A549 (cell line): Measurements from ENCODE around the gene CREB5. TPM values are rescaled to one million over a fixed set of nuclear protein-coding genes. Genes with fewer than 3 reads are reported as not detected.

Experiments used
- ATAC-seq, 2 experiments: fragments of 200-7000 bp in 1 of 2; fragments of >200 bp in 1 of 2; cut with Nextera tagmentation in 1 of 2; cut with Tn5 transposase in 1 of 2; 3 replicates each; pipeline versions ENCODE4 v1.8.0 to v1.9.1; 2018 to 2020; ENCODE audit warnings: mild to moderate bottlenecking in 1 of 2, moderate library complexity in 1 of 2
- CTCF ChIA-PET: fragments of 300-600 bp; sonication (Branson Sonifier 250); formaldehyde crosslinking; extraction: SDS; loops from one replicate; lab custom pipeline; 2021; ENCODE audit warnings: antibody characterized with exemption, inconsistent platforms; lab: Yijun Ruan, JAX
- POLR2A ChIA-PET: fragments of 350-600 bp; formaldehyde crosslinking; extraction: SDS; loops from one replicate; lab custom pipeline; 2021; ENCODE audit warnings: antibody characterized with exemption, inconsistent platforms; lab: Yijun Ruan, JAX
- DNase-seq, 2 experiments: peaks; one replicate each; pipeline versions ENCODE4 v3.0.0 to v3.0.0-alpha.2; 2011 to 2016; ENCODE audit warnings: low read depth in 1 of 2, low spot score in 1 of 2
- FAIRE-seq: peaks from 2 replicates; lab custom pipeline; 2011; peaks lifted over from hg19 to GRCh38; lab: Jason Lieb, UNC
- H3K27ac ChIP-seq, 2 experiments: fragments of >200 bp; sonication (Bioruptor Twin); formaldehyde crosslinking; 3 replicates each; pipeline ENCODE4 v1.5.1; 2016 to 2017
- H3K4me1 ChIP-seq: fragments of >200 bp; sonication (Bioruptor Twin); formaldehyde crosslinking; 3 replicates; pipeline ENCODE4 v1.6.1; 2016
- H3K4me2 ChIP-seq: fragments of >200 bp; sonication (Bioruptor Twin); formaldehyde crosslinking; 3 replicates; pipeline ENCODE4 v1.6.1; 2016
- H3K4me3 ChIP-seq: fragments of >200 bp; sonication (Bioruptor Twin); formaldehyde crosslinking; 3 replicates; pipeline ENCODE4 v1.5.1; 2016
- H3K9me3 ChIP-seq: fragments of >200 bp; sonication (Bioruptor Twin); formaldehyde crosslinking; 3 replicates; pipeline ENCODE4 v1.6.1; 2016
- BHLHE40 ChIP-seq: IDR thresholded peaks from 2 replicates; pipeline ENCODE4 v1.6.1; 2012; ENCODE audit warnings: low read depth, low read length, inconsistent platforms
- CBX8 ChIP-seq: fragments of 200-600 bp; sonication (generic); IDR thresholded peaks from 2 replicates; pipeline ENCODE4 v1.6.1; 2016
- CEBPB ChIP-seq, 2 experiments: fragments of >200 bp in 1 of 2; sonication (Bioruptor Twin) in 1 of 2; formaldehyde crosslinking in 1 of 2; IDR thresholded peaks; 2 replicates each; pipeline ENCODE4 v1.6.1; 2012 to 2016
- ELK1 ChIP-seq: fragments of 150-350 bp; IDR thresholded peaks from 2 replicates; pipeline ENCODE4 v1.6.1; 2014; ENCODE audit warnings: low read depth, mild to moderate bottlenecking, low read length
- ESRRA ChIP-seq: fragments of 150-350 bp; IDR thresholded peaks from 2 replicates; pipeline ENCODE4 v1.6.1; 2014; ENCODE audit warnings: mild to moderate bottlenecking, low read length, borderline replicate concordance
- FOSB ChIP-seq: fragments of 250-450 bp; sonication (Bioruptor Pico); IDR thresholded peaks from 2 replicates; pipeline ENCODE4 v1.5.0; 2020; ENCODE audit warnings: mild to moderate bottlenecking, moderate library complexity
- FOSL2 ChIP-seq, 2 experiments: fragments of 450-650 bp in 1 of 2; fragments of >200 bp in 1 of 2; sonication (Bioruptor Twin) in 1 of 2; formaldehyde crosslinking; IDR thresholded peaks; 2 replicates each; pipeline versions ENCODE4 v1.5.0 to v1.6.1; 2016 to 2020; ENCODE audit warnings: mild to moderate bottlenecking in 1 of 2, moderate library complexity in 1 of 2
- GATA3 ChIP-seq: IDR thresholded peaks from 2 replicates; pipeline ENCODE4 v1.6.1; 2012; ENCODE audit warnings: borderline replicate concordance
- HDAC2 ChIP-seq: fragments of 200-600 bp; sonication (generic); IDR thresholded peaks from 2 replicates; pipeline ENCODE4 v1.6.1; 2016
- HOXA7 ChIP-seq: fragments of 250-450 bp; sonication (Bioruptor Pico); IDR thresholded peaks from 2 replicates; pipeline ENCODE4 v1.5.0; 2020; ENCODE audit warnings: mild to moderate bottlenecking, moderate library complexity
- HOXB13 ChIP-seq: fragments of 250-450 bp; sonication (Bioruptor Pico); IDR thresholded peaks from 2 replicates; pipeline ENCODE4 v1.5.0; 2020; ENCODE audit warnings: low read depth, mild to moderate bottlenecking, moderate library complexity
- JUNB ChIP-seq: fragments of >200 bp; sonication (Bioruptor Twin); formaldehyde crosslinking; IDR thresholded peaks from 2 replicates; pipeline ENCODE4 v1.6.1; 2016
- KDM5A ChIP-seq: fragments of 200-600 bp; sonication (generic); IDR thresholded peaks from 2 replicates; pipeline ENCODE4 v1.6.1; 2016; ENCODE audit warnings: antibody characterized with exemption, mild to moderate bottlenecking
- MAFK ChIP-seq: fragments of 450-650 bp; IDR thresholded peaks from 2 replicates; pipeline ENCODE4 v1.6.1; 2014; ENCODE audit not compliant: partially characterized antibody
- MYC ChIP-seq: IDR thresholded peaks from 2 replicates; pipeline ENCODE4 v1.6.1; 2012; ENCODE audit warnings: mild to moderate bottlenecking, inconsistent platforms, low read length, improper control_type of control experiment, borderline replicate concordance
- NFE2L2 ChIP-seq: fragments of 150-350 bp; conservative IDR thresholded peaks from 2 replicates; pipeline ENCODE4 v1.6.1; 2014; ENCODE audit warnings: low read length
- PBX3 ChIP-seq: IDR thresholded peaks from 2 replicates; pipeline ENCODE4 v1.6.1; 2012
- PHF8 ChIP-seq: fragments of 200-600 bp; sonication (generic); IDR thresholded peaks from 2 replicates; pipeline ENCODE4 v1.6.1; 2016; ENCODE audit warnings: low read depth, mild to moderate bottlenecking, antibody characterized with exemption, moderate library complexity, borderline replicate concordance
- POLR2A ChIP-seq: IDR thresholded peaks from 2 replicates; pipeline ENCODE4 v1.6.1; 2012; ENCODE audit warnings: mild to moderate bottlenecking, low read length
- RAD21 ChIP-seq, 2 experiments: fragments of >200 bp in 1 of 2; sonication (Bioruptor Twin) in 1 of 2; formaldehyde crosslinking in 1 of 2; IDR thresholded peaks in 1 of 2; conservative IDR thresholded peaks in 1 of 2; 2 replicates in 1 of 2; 3 replicates in 1 of 2; pipeline ENCODE4 v1.6.1; 2012 to 2018; ENCODE audit warnings: inconsistent platforms in 1 of 2
- RARB ChIP-seq: fragments of 250-450 bp; sonication (Bioruptor Pico); IDR thresholded peaks from 2 replicates; pipeline ENCODE4 v1.8.0; 2021; ENCODE audit warnings: mild to moderate bottlenecking, moderate library complexity
- SREBF2 ChIP-seq: fragments of 450-650 bp; IDR thresholded peaks from 2 replicates; pipeline ENCODE4 v1.6.1; 2014; ENCODE audit warnings: mild to moderate bottlenecking, moderate library complexity
- ZC3H11A ChIP-seq: fragments of 450-650 bp; IDR thresholded peaks from 2 replicates; pipeline ENCODE4 v1.6.1; 2014; ENCODE audit warnings: antibody characterized with exemption, mild to moderate bottlenecking
- ZFP36 ChIP-seq: fragments of 450-650 bp; IDR thresholded peaks from 2 replicates; pipeline ENCODE4 v1.6.1; 2014; ENCODE audit warnings: borderline replicate concordance; ENCODE audit not compliant: partially characterized antibody
- WGBS: methylation state at CpG from one replicate; pipeline ENCODE4 v1.1.6; 2017; ENCODE audit errors: missing lambda C conversion rate; 5-methylcytosine and 5-hydroxymethylcytosine counted together
- polyA plus RNA-seq, 4 experiments: library from polyadenylated mRNA; depleted of rRNA in 3 of 4; stranded (reverse); fragments of >200 nt; fragmentation: RNase III in 1 of 4; extraction: RNeasy Plus Mini Kit Qiagen cat#74134 plus additional on column Dnase treatment in 1 of 4; gene quantifications; 2 replicates in 3 of 4; 3 replicates in 1 of 4; pipeline ENCODE4 v1.2.3, GENCODE V29; 2011 to 2017
- TF ChIP-seq, protein P1 (sequence below): fragments of 200-600 bp; sonication (generic); IDR thresholded peaks from 2 replicates; pipeline ENCODE4 v1.6.1; 2016; ENCODE audit warnings: antibody characterized with exemption, mild to moderate bottlenecking, moderate library complexity

CREB5 gene
- polyA plus RNA-seq, 2 of the 4 experiments (the other 2 are of a cell fraction) = 0.61 to 1.5 TPM

DNA sequence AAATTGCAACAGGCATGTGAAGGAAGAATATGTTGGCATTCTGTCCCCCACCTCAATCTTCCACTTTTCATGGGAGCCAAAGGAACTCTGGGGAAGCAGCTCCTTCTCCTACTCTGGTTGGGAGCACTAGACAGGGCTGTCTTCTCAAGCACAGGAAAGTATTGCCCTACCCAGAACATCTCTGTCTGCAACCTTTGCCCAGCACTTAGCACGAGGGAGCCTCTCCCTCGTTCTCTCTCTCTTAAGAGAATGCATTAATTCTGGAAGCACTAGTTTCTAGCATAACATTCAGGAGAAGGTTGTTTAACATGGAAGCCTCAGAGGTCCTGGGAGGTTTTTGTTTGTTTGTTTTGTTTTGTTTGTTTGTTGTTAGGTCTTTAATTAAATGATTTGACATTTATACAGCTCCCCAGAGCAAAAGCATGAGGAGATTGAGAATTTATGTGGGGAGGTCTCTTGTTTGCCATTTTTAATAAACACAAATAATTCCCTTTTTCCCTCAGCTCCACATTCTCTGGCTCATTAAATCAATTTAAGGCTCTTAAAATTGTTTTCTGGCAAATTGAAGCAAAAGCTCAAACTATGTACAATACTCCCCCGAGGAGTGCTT, 305.2 kb downstream of the CREB5 start:
- no peak overlapping the region for H3K4me3 ChIP-seq
- H3K4me1 ChIP-seq = no peaks in the 10 kb centered on the region
- no peak overlapping the region for H3K4me2 ChIP-seq
- 18% methylated on average over 3 of the region's 3 CpGs for WGBS
- ChIA-PET CTCF (interaction anchor here (0.7 kb wide), 1 partner anchor 14 kb away, joined by 3 read pairs; no protein-coding TSS in a partner anchor), POLR2A (no interaction called here)
- no peak overlapping the region for H3K27ac ChIP-seq
- ATAC-seq = no peak
- no peaks in the 10 kb centered on the region for H3K9me3 ChIP-seq
- no peak for DNase-seq
- FAIRE-seq = no peak
- TF ChIP-seq ZC3H11A = no peak
- TF ChIP-seq HOXB13 (CRISPR knock-in tag) = no peak
- no peak for TF ChIP-seq KDM5A
- no peak for TF ChIP-seq HDAC2
- no peak for TF ChIP-seq POLR2A
- no peak for TF ChIP-seq PBX3
- no peak for TF ChIP-seq CBX8

- no peak overlapping the region for H3K27ac ChIP-seq
- ATAC-seq (no peak), DNase-seq (no peak), FAIRE-seq (no peak)
- H3K4me2 ChIP-seq = no peak overlapping the region
- ChIA-PET POLR2A (no interaction called here), CTCF (no interaction called here)
- H3K4me3 ChIP-seq = no peak overlapping the region
- H3K4me1 ChIP-seq = no peaks in the 10 kb centered on the region
- H3K9me3 ChIP-seq = no peaks in the 10 kb centered on the region
- 71% methylated on average over 9 of the region's 9 CpGs for WGBS
- TF ChIP-seq HDAC2 (no peak), CEBPB (IDR thresholded peaks at IDR 0.05) (no peak), ZFP36 (peak; percentile 44), PHF8 (no peak), GATA3 (no peak)
- TF ChIP-seq, all 56 proteins: peak for 1
Measured at GRCh38 chr7:28718055-28718481, 305.8 kb downstream of the CREB5 start.

GRCh38 chr7:28718545-28718944, 306.2 kb downstream of the CREB5 start:
- no peak overlapping the region for H3K4me3 ChIP-seq
- no peak for ATAC-seq
- H3K4me2 ChIP-seq = no peak overlapping the region
- no peaks in the 10 kb centered on the region for H3K4me1 ChIP-seq
- FAIRE-seq = no peak
- no peak for TF ChIP-seq ESRRA
- no peak for TF ChIP-seq BHLHE40
- no peak for TF ChIP-seq FOSL2 (IDR thresholded peaks at IDR 0.05)
- TF ChIP-seq FOSL2 (CRISPR knock-in tag; IDR thresholded peaks at IDR 0.05) = no peak
- TF ChIP-seq RARB (CRISPR knock-in tag) = no peak
- ChIA-PET CTCF (interaction anchor here (0.5 kb wide), 1 partner anchor 694 kb away, joined by 3 read pairs; no protein-coding TSS in a partner anchor), POLR2A (no interaction called here)
- no peak overlapping the region for H3K27ac ChIP-seq
- H3K9me3 ChIP-seq = no peaks in the 10 kb centered on the region
- 96% methylated on average over 2 of the region's 2 CpGs for WGBS
- no peak for DNase-seq

DNA sequence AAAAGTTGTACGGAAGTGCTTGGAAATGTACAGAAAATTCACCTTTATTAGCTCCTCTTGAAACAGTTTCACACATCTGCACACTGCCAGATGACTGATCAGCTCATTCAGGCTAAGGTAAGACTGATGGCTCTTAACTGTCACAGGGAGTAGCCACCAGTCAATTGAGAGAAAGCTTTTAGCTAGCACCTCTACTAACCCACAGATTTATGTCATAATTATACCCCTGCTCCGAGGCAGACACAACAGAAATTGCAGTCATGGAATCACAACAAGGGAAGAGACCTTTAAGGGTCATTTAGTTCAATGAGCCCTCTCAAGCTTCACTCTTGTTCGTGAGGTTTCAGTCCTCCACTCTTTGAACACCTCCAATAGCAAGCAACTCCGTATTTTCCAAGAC, 310.4 kb downstream of the CREB5 start:
- H3K27ac ChIP-seq = no peak overlapping the region
- ChIA-PET CTCF (interaction anchor here (1.6 kb wide), 1 partner anchor 28 kb away, joined by 4 read pairs; no protein-coding TSS in a partner anchor), POLR2A (no interaction called here)
- no peak overlapping the region for H3K4me3 ChIP-seq
- FAIRE-seq (no peak), DNase-seq (no peak), ATAC-seq (no peak)
- no peaks in the 10 kb centered on the region for H3K9me3 ChIP-seq
- H3K4me1 ChIP-seq = no peaks in the 10 kb centered on the region
- H3K4me2 ChIP-seq = no peak overlapping the region
- WGBS = 37% methylated on average over 4 of the region's 4 CpGs
- TF ChIP-seq, protein P1, sequence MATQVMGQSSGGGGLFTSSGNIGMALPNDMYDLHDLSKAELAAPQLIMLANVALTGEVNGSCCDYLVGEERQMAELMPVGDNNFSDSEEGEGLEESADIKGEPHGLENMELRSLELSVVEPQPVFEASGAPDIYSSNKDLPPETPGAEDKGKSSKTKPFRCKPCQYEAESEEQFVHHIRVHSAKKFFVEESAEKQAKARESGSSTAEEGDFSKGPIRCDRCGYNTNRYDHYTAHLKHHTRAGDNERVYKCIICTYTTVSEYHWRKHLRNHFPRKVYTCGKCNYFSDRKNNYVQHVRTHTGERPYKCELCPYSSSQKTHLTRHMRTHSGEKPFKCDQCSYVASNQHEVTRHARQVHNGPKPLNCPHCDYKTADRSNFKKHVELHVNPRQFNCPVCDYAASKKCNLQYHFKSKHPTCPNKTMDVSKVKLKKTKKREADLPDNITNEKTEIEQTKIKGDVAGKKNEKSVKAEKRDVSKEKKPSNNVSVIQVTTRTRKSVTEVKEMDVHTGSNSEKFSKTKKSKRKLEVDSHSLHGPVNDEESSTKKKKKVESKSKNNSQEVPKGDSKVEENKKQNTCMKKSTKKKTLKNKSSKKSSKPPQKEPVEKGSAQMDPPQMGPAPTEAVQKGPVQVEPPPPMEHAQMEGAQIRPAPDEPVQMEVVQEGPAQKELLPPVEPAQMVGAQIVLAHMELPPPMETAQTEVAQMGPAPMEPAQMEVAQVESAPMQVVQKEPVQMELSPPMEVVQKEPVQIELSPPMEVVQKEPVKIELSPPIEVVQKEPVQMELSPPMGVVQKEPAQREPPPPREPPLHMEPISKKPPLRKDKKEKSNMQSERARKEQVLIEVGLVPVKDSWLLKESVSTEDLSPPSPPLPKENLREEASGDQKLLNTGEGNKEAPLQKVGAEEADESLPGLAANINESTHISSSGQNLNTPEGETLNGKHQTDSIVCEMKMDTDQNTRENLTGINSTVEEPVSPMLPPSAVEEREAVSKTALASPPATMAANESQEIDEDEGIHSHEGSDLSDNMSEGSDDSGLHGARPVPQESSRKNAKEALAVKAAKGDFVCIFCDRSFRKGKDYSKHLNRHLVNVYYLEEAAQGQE = no peak
- TF ChIP-seq ZFP36 = no peak
- no peak for TF ChIP-seq MYC
- no peak for TF ChIP-seq ESRRA
- TF ChIP-seq NFE2L2 = no peak
- no peak for TF ChIP-seq HOXA7 (CRISPR knock-in tag)
- TF ChIP-seq RAD21 (conservative IDR thresholded peaks at IDR 0.05 in 1 of 2, IDR thresholded peaks at IDR 0.05 in 1 of 2) = no peak
- TF ChIP-seq CBX8 = no peak
- no peak for TF ChIP-seq GATA3
- no peak for TF ChIP-seq ELK1
- no peak for TF ChIP-seq JUNB
- TF ChIP-seq MAFK = no peak
- no peak for TF ChIP-seq CEBPB (IDR thresholded peaks at IDR 0.05)
- TF ChIP-seq SREBF2 = no peak
- TF ChIP-seq FOSB = no peak
